Stimulated activated naive B cell treated with anti-CD40 and anti-IgM and Interleukin-4, amounts not matched to agents 10 μg/mL and 1 μg/mL and 100 μg/mL, for 72 hours (primary cell): ENCODE measurements around the gene C20orf173.
A peak's percentile ranks its signal among the peaks of the same experiment; 100 is the strongest.
"Not testable (repeated sequence)": the region's sequence is repeated elsewhere in the genome, so short reads cannot be mapped to it uniquely, and the experiment has no call there.

Experiments
- ATAC-seq, 2 donors: fragments of 150-1000 bp; cut with Tn5 transposase; replicated peaks; 2 replicates each; pipeline ENCODE4 v1.10.0; 2021; ENCODE audit warnings: moderate library complexity in 1 of 2
- DNase-seq: peaks from one replicate; pipeline ENCODE4 v3.0.0; 2021
- H3K27ac Mint-ChIP-seq: one replicate; pipeline ENCODE4 v1.8.0; 2022; ENCODE audit warnings: mild to moderate bottlenecking, mixed read lengths
- H3K27me3 Mint-ChIP-seq, 2 donors: one replicate each; pipeline ENCODE4 v1.8.0; 2022; ENCODE audit warnings: mixed read lengths in 2 of 2
- H3K36me3 Mint-ChIP-seq, 2 donors: one replicate each; pipeline ENCODE4 v1.8.0; 2022; ENCODE audit warnings: mixed read lengths in 2 of 2, mild to moderate bottlenecking in 1 of 2
- H3K4me1 Mint-ChIP-seq, 2 donors: one replicate each; pipeline ENCODE4 v1.8.0; 2022; ENCODE audit warnings: mixed read lengths in 2 of 2, mild to moderate bottlenecking in 1 of 2
- H3K4me3 Mint-ChIP-seq, 2 donors: one replicate each; pipeline ENCODE4 v1.8.0; 2022; ENCODE audit warnings: mild to moderate bottlenecking in 2 of 2, mixed read lengths in 2 of 2, moderate library complexity in 1 of 2
- H3K9me3 Mint-ChIP-seq, 2 donors: one replicate each; pipeline ENCODE4 v1.8.0; 2022; ENCODE audit warnings: mixed read lengths in 2 of 2, mild to moderate bottlenecking in 1 of 2

C20orf173 gene

DNA sequence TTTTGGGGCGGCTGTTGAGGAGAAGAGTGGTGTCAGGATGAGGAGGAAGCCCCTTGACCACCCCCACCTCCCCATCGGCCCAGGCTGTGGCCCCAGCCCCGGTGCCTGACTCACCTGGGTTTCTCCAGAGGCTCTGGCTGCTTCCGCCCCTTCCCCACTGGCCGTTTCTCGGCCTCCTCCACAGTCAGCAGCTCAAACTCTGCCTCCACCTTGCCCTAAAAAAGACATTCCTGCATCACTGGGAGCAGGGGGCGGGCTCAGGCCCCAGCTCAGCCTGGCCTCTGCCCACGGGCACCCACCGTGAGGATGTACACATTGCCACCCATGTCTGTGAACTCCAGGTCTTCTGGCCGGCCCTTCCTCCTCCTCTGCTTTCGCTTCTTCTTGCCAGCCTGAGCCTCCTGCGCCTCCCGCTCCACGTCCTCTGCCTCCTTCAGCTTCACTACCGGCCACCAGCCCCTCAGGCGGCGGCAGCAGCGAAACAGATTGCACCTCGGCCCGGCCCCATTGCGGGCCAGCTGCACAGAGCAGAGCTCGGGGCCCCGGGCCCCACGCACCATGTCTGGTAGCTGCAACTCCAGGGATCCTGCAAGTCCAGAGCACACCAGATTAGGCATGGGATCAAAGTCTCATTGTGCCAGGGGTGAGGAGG lies 29.7 kb upstream of the C20orf173 start:
- Mint-ChIP-seq H3K4me3 (no peak overlapping the region), H3K9me3 (no peaks in the 10 kb centered on the region), H3K4me1 (no peaks in the 10 kb centered on the region), H3K27ac (no peak overlapping the region), H3K27me3 (no peaks in the 10 kb centered on the region), H3K36me3 (peaks cover 24 to 41% of the 10 kb centered on the region in 2 donors)
- no peak for ATAC-seq
- DNase-seq, result no peak

GRCh38 chr20:35558451-35558850 lies 29.0 kb upstream of the C20orf173 start:
- no peaks in the 10 kb centered on the region for H3K4me1 Mint-ChIP-seq
- ATAC-seq, result no peak
- no peaks in the 10 kb centered on the region for H3K9me3 Mint-ChIP-seq
- H3K27ac Mint-ChIP-seq, result no peak overlapping the region
- H3K36me3 Mint-ChIP-seq, result peaks cover 25 to 43% of the 10 kb centered on the region in 2 donors
- DNase-seq, result no peak
- no peaks in the 10 kb centered on the region for H3K27me3 Mint-ChIP-seq
- no peak overlapping the region for H3K4me3 Mint-ChIP-seq

- Mint-ChIP-seq H3K36me3 (peaks cover 25 to 43% of the 10 kb centered on the region in 2 donors), H3K4me3 (no peak overlapping the region), H3K4me1 (no peaks in the 10 kb centered on the region), H3K27me3 (no peaks in the 10 kb centered on the region), H3K27ac (no peak overlapping the region), H3K9me3 (no peaks in the 10 kb centered on the region)
- DNase-seq (no peak), ATAC-seq (no peak)
Observed at GRCh38 chr20:35556871-35557270, 27.4 kb upstream of the C20orf173 start.

GRCh38 chr20:35555951-35556645 lies 26.6 kb upstream of the C20orf173 start:
- no peaks in the 10 kb centered on the region for H3K9me3 Mint-ChIP-seq
- no peak overlapping the region for H3K27ac Mint-ChIP-seq
- DNase-seq (no peak), ATAC-seq (no peak)
- H3K4me1 Mint-ChIP-seq, result no peaks in the 10 kb centered on the region
- peaks cover 25 to 43% of the 10 kb centered on the region in 2 donors for H3K36me3 Mint-ChIP-seq
- no peak overlapping the region for H3K4me3 Mint-ChIP-seq
- H3K27me3 Mint-ChIP-seq, result no peaks in the 10 kb centered on the region

DNA sequence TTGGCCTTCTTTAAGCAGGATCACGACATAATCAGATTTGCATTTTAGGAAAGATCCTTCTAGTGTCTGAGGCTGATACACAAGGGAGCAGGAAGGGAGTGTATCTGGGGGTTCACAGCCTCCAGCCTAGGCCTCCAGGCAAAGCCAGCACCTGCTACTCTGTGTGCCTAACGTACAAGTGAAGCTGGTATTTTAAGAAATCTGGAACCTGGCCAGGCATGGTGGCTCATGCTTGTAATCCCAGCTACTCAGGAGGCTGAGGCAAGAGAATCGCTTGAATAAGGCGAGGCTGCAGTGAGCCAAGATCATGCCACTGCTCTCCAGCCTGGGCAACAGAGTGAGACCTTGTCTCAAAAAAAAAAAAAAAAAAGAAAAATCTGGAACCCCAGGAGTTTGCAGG lies 26.0 kb upstream of the C20orf173 start:
- not testable (repeated sequence) for H3K4me3 Mint-ChIP-seq, H3K27me3 Mint-ChIP-seq, ATAC-seq, H3K27ac Mint-ChIP-seq, H3K9me3 Mint-ChIP-seq, DNase-seq, H3K4me1 Mint-ChIP-seq
- peaks cover 25 to 43% of the 10 kb centered on the region in 2 donors for H3K36me3 Mint-ChIP-seq

- no peak for DNase-seq
- no peak overlapping the region for H3K4me3 Mint-ChIP-seq
- H3K27ac Mint-ChIP-seq, result no peak overlapping the region
- no peaks in the 10 kb centered on the region for H3K4me1 Mint-ChIP-seq
- H3K27me3 Mint-ChIP-seq, result no peaks in the 10 kb centered on the region
- H3K9me3 Mint-ChIP-seq, result no peaks in the 10 kb centered on the region
- H3K36me3 Mint-ChIP-seq, result peaks cover 25 to 33% of the 10 kb centered on the region in 2 donors
- ATAC-seq, result no peak
Observed at GRCh38 chr20:35552914-35553313, 23.5 kb upstream of the C20orf173 start.

- H3K4me3 Mint-ChIP-seq, result no peak overlapping the region
- DNase-seq (no peak), ATAC-seq (no peak)
- H3K36me3 Mint-ChIP-seq, result peaks cover 19 to 27% of the 10 kb centered on the region in 2 donors
- no peaks in the 10 kb centered on the region for H3K4me1 Mint-ChIP-seq
- H3K9me3 Mint-ChIP-seq, result no peaks in the 10 kb centered on the region
- H3K27me3 Mint-ChIP-seq, result no peaks in the 10 kb centered on the region
- no peak overlapping the region for H3K27ac Mint-ChIP-seq
Observed at GRCh38 chr20:35551503-35551902, 22.1 kb upstream of the C20orf173 start.

DNA sequence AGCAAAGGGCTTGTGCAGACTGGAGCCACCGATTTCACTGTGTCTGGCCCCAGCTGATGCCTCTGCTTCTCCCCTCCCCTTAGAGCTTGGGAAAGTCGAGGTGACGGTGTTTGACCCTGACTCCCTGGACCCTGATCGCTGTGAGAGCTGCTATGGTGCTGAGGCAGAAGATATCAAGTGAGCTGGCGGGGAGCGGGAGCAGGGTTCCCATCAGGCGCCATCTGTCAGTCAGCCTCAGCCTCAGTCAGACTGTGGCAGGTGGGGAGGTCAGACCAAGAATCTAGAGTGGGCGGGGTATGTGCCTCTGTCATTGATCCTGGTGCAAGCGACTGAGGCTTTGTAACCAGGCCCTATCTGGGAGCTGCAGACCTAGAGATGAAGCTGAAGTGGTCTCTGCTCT lies 17.9 kb upstream of the C20orf173 start:
- H3K27me3 Mint-ChIP-seq, result no peaks in the 10 kb centered on the region
- no peak overlapping the region for H3K4me3 Mint-ChIP-seq
- peaks cover 5 to 11% of the 10 kb centered on the region in 2 donors for H3K4me1 Mint-ChIP-seq
- DNase-seq (no peak), ATAC-seq (no peak)
- no peak overlapping the region for H3K27ac Mint-ChIP-seq
- peaks cover 15 to 20% of the 10 kb centered on the region in 2 donors for H3K36me3 Mint-ChIP-seq
- no peaks in the 10 kb centered on the region for H3K9me3 Mint-ChIP-seq

DNA sequence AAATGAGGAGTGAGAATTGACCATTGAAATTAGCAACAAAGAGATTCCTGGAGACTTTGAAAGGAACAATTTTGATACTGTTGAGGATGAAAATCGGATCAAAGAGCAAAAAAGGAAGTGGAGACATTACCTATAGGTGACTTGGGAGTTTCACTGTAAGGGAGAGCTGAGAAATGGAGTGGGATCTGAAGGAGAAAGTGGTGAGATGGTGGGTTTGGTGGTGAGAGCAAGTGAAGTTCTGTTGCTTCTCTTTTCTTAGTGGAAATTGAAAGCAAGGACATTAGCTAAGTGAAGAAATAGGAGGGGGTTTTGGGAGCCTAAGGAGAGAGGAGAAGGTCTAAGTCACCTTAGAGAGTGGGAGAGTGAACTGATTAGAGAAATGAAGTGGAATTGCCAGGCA lies 16.7 kb upstream of the C20orf173 start:
- H3K9me3 Mint-ChIP-seq, result no peaks in the 10 kb centered on the region
- ATAC-seq (no peak), DNase-seq (no peak)
- no peaks in the 10 kb centered on the region for H3K27me3 Mint-ChIP-seq
- H3K4me1 Mint-ChIP-seq, result peaks cover 5 to 23% of the 10 kb centered on the region in 2 donors
- H3K27ac Mint-ChIP-seq, result no peak overlapping the region
- no peak overlapping the region for H3K4me3 Mint-ChIP-seq
- H3K36me3 Mint-ChIP-seq, result peaks cover 15 to 20% of the 10 kb centered on the region in 2 donors

GRCh38 chr20:35544941-35545340 lies 15.5 kb upstream of the C20orf173 start:
- H3K4me3 Mint-ChIP-seq, DNase-seq, H3K27ac Mint-ChIP-seq, ATAC-seq, H3K9me3 Mint-ChIP-seq, H3K27me3 Mint-ChIP-seq: not testable (repeated sequence)
- peaks cover 5 to 24% of the 10 kb centered on the region in 2 donors for H3K4me1 Mint-ChIP-seq
- H3K36me3 Mint-ChIP-seq, result peaks cover 13 to 17% of the 10 kb centered on the region in 2 donors

DNA sequence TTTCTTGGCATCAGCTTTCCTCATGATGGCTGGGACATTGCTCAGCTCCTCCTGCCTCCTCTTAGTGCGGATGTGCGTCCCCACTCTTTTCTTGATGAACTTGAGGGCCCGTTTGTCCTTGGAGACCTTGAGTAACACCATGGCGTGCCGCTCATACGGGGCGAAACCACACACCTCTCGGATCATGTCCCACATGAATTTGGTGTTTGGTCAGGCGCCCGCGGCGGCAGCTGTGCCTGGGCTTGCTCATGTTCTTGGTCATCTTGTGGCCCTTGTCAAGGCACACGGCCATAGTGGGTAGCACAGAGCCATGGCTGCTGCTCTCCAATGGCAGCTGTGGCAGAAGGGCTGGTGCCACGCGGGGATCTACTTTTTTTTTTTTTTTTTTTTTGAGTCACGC lies 15.0 kb upstream of the C20orf173 start:
- H3K9me3 Mint-ChIP-seq, result no peaks in the 10 kb centered on the region
- H3K27ac Mint-ChIP-seq, result no peak overlapping the region
- DNase-seq (no peak), ATAC-seq (no peak)
- H3K27me3 Mint-ChIP-seq, result no peaks in the 10 kb centered on the region
- peaks cover 12 to 15% of the 10 kb centered on the region in 2 donors for H3K36me3 Mint-ChIP-seq
- H3K4me1 Mint-ChIP-seq, result peaks cover 7 to 24% of the 10 kb centered on the region in 2 donors
- no peak overlapping the region for H3K4me3 Mint-ChIP-seq

- no peaks in the 10 kb centered on the region for H3K27me3 Mint-ChIP-seq
- ATAC-seq (no peak), DNase-seq (no peak)
- H3K4me3 Mint-ChIP-seq, result peak overlapping the region; percentile 91
- no peaks in the 10 kb centered on the region for H3K9me3 Mint-ChIP-seq
- H3K27ac Mint-ChIP-seq, result peak overlapping the region; percentile 97
- peaks cover 7 to 24% of the 10 kb centered on the region in 2 donors for H3K4me1 Mint-ChIP-seq
- peaks cover 8 to 11% of the 10 kb centered on the region in 2 donors for H3K36me3 Mint-ChIP-seq
Observed at GRCh38 chr20:35542990-35543389, 13.5 kb upstream of the C20orf173 start.

- Mint-ChIP-seq H3K4me3 (peak within 1 kb of the TSS; percentile 91), H3K27ac (peak within 1 kb of the TSS; percentile 97), H3K4me1 (peaks cover 7 to 24% of the 10 kb centered on the region in 2 donors), H3K9me3 (no peaks in the 10 kb centered on the region), H3K27me3 (no peaks in the 10 kb centered on the region), H3K36me3 (peaks cover 8 to 11% of the 10 kb centered on the region in 2 donors)
- ATAC-seq, result peak; percentile 95 to 99
- peak; percentile 96 for DNase-seq
Observed at GRCh38 chr20:35541783-35542662, 12.6 kb upstream of the C20orf173 start, which contains the start of gene ERGIC3. Gene ERGIC3, plus strand, starts transcription at chr20:35542078. Its CDS starts 20 bp downstream, at chr20:35542098.

GRCh38 chr20:35541118-35541782 lies 11.8 kb upstream of the C20orf173 start:
- H3K4me1 Mint-ChIP-seq, result peaks cover 7 to 24% of the 10 kb centered on the region in 2 donors
- H3K27me3 Mint-ChIP-seq, result no peaks in the 10 kb centered on the region
- no peaks in the 10 kb centered on the region for H3K9me3 Mint-ChIP-seq
- no peak overlapping the region for H3K27ac Mint-ChIP-seq
- DNase-seq, result no peak
- no peak for ATAC-seq
- peak overlapping the region; percentile 91 for H3K4me3 Mint-ChIP-seq
- peaks cover 8 to 11% of the 10 kb centered on the region in 2 donors for H3K36me3 Mint-ChIP-seq
